ENCODE measurements around the gene LZTR1. TPM values are rescaled to one million over a fixed set of nuclear protein-coding genes. Genes with fewer than 3 reads are reported as not detected.
A peak's percentile ranks its signal among the peaks of the same experiment; 100 is the strongest.

LZTR1 gene
- total RNA-seq, 1 donor from 2014 or later = 79.6 TPM

DNA sequence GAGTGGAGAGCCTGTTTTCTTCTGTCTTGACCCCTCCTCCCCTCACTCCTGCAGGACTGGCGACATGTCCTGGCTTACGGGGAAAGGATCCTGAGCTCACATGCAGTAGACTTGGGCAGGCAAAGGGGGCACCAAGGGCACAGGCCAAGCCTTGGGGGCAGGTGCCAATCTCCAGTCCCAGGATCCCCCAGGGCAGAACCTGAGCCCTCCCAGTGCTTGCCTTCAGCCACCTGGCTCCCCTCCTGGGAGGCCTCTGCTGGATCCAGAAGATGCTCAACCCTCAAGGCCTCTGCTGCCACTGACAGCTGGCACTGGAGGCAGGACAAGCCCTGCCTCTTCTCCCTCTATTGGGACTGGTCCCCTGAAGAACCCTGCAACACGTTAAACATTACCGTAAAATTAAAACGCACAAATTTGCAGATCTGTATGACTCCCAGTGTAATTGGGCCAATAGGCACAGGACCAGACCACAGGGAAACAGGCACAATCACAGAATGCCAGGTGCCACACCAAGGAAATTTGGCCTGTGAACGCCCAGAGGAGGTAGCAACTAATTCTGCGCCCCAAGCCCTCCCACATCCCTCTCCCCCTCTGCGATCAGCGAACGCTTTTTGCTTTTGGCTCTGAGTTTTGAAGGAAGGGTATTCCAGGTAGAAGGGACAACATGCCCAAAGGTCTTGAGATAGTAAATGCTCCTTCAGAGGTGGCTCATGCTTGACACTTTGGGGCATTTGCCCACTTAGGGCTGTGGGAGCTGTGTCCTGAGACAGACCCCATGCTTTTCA is 967 bp upstream of the LZTR1 start:
- DNase-seq (ENCODE audit: low spot score) = no peak

- no peak for DNase-seq (ENCODE audit: low spot score)
These were observed 426 bp downstream of the LZTR1 start for GRCh38 chr22:20982563-20982882.

- no peak for DNase-seq (ENCODE audit: low spot score)
These were observed 1.1 kb downstream of the LZTR1 start for GRCh38 chr22:20983081-20983771.

DNA sequence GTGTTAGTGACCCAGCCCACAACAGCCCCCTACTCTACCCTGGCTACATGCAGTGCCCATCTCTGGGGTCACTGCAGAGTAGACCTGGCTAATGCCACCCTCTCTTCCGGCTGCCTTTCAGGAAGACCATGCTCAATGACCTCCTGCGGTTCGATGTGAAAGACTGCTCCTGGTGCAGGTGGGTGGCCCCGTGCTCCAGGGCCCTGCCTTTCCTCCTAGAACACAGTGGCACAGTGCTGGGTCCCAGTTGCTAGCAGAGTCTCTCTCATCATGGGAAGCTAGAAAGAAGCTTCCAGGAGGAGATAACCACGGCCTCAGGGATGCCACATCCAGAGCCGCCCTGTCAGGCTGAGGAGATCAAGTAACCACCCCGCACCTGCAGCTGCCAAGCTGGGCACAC is 3.6 kb downstream of the LZTR1 start:
- DNase-seq (ENCODE audit: low spot score) = no peak

- DNase-seq (ENCODE audit: low spot score) = no peak
These were observed 4.3 kb downstream of the LZTR1 start for GRCh38 chr22:20986365-20986764.

GRCh38 chr22:20987375-20987774 is 5.3 kb downstream of the LZTR1 start:
- DNase-seq (ENCODE audit: low spot score) = no peak

GRCh38 chr22:20988573-20989322 is 6.7 kb downstream of the LZTR1 start:
- peak; percentile 42 for DNase-seq (ENCODE audit: low spot score)

DNA sequence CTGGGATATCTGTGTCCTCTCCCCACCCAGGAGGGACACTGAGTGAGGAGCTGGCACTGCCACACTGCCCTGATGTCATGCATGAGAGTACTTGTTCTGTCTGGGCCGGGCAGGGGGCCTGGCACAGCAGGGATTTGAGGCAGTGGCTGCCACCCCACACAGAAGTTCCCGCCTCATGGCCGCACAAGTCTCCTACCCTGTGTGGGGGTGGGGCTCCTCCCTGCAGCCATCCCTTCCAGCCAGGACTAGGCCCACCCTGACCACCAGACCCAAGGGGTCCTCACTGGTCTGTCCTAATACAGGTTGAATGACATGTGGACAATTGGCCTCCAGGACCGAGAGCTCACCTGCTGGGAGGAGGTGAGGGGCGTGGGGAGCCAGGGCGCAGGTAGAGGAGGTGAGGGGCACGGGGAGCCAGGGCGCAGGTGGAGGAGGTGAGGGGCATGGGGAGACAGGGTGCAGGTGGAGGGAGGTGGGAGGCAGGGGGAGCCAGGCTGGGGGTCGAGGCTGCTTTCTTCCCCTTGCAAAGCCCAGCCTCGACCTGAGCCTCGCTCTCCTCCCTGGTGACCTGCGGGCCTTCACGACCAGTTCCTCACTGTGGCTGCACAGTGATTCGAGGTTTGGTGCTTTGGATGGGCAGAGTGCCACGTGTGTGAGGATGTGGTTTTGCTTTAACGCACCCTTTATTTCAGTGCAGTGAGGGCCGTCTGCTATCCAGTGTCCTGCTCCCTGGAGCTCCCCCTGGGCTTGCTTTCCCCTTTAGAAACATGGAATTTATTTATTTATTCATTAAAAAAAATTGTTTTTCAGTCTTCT is 7.4 kb downstream of the LZTR1 start:
- DNase-seq (ENCODE audit: low spot score) = no peak

DNA sequence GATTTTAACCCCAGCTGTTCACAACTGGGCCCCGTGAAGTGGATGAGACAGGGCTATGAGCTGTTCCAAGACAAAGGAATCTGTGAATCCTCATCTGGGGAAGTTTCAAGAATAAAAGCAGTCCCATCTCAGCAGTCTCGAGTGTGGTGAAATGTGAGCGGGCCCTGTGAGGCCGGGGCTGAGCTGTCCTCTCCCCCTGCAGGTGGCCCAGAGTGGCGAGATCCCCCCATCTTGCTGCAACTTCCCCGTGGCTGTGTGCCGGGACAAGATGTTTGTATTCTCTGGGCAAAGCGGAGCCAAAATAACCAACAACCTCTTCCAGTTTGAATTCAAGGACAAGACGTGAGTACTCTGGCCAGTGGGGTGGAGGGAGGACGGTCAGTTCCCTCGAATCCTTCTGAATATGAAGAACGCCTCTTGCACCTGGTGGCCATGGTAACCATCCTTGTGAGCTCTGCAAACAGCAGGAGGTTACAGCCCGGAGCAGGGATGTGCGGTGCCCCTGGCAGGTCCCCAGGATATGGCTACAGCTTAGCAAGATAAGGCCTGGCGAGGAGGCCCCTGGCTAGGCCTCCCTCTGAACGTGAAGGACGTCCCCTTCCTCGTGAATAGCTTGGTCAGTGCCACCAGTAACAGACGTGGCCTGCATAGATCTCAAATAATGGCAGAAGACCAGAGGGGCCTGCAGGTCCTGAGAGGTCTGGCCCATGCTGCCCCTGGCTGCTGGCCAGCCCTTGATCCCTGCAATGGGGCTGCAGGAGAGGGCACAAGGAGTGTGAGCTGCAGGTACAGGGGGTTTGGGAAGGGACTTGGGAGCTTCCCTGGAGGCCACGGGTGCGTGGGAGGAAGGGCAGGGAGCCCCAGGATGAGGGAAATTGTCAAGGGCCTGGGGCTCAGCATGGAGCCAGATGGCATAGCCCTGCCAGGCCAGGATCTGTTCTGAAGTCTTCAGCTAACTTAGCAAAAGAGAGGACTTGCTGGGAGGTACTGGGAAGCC is 8.4 kb downstream of the LZTR1 start:
- DNase-seq (ENCODE audit: low spot score) = peak; percentile 43

- no peak for DNase-seq (ENCODE audit: low spot score)
These were observed 9.4 kb downstream of the LZTR1 start for GRCh38 chr22:20991252-20992055.

DNA sequence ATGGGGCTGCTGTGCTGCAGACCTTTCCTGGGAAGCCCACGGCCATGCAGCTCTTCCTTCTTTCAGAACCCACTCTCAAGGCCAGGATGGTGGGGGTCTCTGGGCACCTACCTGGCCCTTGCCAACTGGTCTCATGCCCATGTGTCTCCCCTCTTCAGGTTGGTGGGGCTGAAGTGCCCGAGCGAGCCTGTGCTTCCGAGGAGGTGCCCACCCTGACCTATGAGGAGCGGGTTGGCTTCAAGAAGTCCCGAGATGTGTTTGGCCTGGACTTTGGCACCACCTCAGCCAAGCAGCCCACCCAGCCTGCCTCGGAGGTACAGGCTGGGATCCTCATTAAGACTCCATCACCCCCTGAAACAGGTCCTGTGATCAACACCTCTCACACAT is 10.0 kb downstream of the LZTR1 start:
- DNase-seq (ENCODE audit: low spot score) = no peak

DNA sequence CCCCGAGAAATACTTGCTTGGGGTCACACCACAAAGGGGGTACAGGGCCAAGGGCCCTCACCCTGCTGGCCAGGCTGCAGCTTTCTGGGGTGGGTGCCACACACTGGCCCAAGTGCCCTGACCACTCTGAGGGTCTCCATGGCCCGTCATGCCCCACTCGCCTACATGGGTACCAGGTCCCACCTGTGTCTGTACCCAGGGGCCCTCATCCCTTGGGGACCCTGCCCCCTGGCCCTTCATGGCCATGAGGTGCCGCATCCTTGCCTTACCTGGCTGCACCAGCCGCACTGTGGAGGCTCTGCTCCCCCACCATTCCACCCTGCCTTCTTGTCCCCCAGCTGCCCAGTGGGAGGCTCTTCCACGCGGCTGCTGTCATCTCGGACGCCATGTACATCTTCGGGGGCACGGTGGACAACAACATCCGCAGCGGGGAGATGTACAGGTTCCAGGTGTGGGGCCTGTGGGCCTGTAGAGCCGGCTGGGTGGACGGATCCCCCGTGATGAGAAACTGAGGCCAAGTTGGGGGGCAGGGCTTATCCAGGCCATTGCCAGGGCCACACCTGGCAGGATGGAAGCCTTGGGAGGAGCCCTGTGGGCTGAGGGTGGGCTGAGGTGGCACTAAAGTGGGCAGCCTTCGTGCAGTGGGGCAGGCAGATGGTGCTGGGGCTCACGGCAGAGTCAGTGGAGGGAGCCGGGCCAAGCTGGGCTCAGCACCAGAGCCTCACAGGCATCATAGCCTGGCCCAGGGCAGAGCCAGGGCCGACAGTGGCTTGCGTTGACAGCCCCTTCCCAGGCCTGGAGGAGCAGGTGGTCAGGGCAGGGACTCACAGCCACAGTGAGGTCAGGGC is 10.6 kb downstream of the LZTR1 start:
- DNase-seq (ENCODE audit: low spot score) = no peak

- no peak for DNase-seq (ENCODE audit: low spot score)
These were observed 11.4 kb downstream of the LZTR1 start for GRCh38 chr22:20993304-20994127.

DNA sequence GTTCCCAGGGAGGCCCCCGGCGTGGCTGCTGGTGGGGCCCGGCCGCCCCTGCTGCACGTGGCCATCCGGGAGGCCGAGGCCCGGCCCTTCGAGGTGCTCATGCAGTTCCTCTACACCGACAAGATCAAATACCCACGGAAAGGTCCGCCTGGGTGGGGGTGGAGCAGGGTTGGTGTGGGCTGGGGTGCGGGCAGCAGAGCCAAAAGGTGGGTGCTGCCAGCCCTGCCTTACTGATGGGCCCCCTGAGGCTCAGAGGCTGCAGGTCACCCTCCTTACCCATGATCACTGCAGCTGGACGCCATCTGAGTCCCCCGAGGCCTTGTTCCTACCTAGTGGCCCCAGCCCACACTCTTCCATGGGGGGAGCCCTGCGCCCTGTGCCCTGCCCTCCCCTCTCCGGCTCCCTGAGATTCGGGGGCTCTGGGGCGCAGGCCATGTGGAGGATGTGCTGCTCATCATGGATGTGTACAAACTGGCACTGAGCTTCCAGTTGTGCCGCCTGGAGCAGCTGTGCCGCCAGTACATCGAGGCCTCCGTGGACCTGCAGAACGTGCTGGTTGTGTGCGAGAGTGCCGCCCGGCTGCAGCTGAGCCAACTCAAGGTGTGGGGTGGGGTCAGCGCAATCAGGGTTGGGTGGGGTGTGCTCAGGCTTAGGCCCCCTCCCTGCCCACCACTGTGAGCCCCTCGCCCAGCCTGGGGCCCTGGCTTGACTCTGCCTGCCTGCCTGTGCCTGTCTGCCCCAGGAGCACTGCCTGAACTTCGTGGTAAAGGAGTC is 12.2 kb downstream of the LZTR1 start:
- DNase-seq (ENCODE audit: low spot score) = no peak

DNA sequence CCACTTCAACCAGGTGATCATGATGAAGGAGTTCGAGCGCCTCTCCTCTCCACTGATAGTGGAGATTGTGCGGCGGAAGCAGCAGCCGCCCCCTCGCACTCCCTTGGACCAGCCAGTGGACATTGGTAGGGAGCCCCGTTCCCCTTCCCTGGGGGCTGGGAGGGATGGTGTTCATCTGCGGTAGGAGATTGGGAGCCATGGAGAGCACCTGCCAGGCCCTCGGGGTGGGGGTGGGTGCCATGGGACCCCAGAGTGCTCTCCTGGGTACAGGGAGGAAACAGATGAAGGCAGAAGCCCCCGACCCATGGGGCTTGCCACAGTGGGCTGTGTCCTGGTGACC is 12.8 kb downstream of the LZTR1 start:
- DNase-seq (ENCODE audit: low spot score) = no peak

- no peak for DNase-seq (ENCODE audit: low spot score)
These were observed 13.4 kb downstream of the LZTR1 start for GRCh38 chr22:20995329-20996030.

DNA sequence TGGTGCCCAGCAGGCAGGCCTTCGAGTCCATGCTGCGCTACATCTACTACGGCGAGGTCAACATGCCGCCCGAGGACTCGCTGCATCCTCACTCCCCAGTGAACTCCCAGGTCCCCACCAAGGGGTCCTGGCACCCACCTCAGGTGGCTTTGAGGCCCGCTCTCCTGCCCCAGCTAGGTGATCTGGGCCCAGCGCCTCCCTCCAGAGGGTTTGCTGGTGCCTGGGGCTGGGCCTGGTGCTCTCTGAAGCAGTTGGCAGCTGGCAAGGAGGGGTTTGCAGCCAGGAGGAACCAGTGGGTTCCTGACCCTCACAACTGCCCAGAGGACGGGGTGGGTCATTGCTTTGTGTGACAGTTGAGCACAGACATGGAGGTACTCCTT is 13.9 kb downstream of the LZTR1 start:
- DNase-seq (ENCODE audit: low spot score) = no peak

Data from ureter (tissue), 1 donor.